ENCODE results near the gene ZNF423.

ZNF423 gene

DNA sequence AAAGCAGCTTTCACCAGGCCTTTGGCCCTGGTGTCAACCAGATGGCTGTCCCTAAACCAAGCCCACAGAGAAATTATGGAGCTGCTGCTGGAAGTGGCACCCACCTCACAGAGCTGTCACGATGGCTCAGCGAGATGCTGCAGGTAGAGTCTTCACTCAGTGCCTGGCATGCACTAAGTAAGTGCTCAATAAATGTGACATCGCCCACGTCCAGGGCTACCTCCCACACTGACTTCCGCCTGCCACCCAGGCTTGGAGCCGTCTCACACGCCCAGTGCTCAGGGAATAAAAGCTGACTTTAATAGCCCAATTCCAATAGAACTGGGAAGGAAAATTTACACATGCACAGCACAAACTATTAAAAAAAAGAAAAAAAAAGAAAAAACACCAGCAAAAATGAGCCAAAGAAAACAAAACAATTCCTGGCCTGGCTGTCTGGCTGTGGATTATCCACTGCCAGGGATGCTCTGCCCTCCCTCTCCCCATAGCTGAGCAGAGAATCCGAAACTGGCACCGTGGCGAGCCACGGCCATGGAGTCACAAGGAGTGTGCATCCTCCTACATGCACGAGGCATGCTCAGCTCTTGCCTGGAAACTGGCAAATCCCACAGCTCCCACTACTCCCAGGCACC is 68.9 kb downstream of the ZNF423 start:
- FAIRE-seq, result no peak

DNA sequence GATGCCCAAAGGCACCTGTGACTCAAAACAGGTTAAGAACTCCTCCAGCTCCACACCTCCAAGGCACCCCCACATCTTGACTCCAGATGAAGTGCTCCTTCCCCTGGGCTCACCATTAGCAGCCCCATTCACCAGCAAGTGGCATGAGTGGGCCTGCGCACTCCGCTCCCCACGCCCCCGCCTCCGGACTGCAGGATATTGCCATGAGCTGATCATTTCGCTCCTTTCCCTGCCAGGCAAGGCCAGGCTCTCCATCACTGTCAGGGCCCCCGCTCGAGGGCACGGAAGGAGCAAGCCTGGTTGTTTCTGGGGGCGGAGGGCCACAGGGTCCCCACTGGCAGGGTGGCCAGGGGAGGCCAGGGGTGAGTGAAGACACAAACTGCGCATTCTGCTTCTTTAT is 69.9 kb downstream of the ZNF423 start:
- no peak for DNase-seq (ENCODE audit: low spot score)
- FAIRE-seq, result no peak

More for the DNA sequence above, 68.9 kb downstream of the ZNF423 start:
- DNase-seq (ENCODE audit: low spot score), result no peak

- no peak for FAIRE-seq
- no peak for DNase-seq (ENCODE audit: low spot score)
Observed at GRCh38 chr16:49782405-49782804, 73.5 kb downstream of the ZNF423 start.

DNA sequence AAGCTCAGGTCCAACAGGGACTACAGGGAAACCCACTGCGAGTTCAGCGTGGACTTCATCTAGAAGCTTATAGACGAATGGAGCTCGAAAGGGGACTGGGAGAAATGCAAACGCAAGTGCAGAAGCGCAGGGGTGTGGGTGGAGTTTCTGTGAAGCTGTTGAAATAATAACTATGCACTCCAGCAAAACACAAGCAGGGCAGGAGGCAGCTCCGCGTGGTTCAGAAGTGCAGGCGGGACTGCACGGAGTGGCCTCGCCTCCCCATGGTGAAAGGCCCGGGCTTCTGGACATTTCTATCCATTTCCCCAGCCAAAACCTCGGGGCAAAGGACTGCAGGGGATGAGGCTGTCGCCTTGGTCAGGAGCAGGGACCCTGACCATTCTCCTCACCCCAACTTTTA is 74.5 kb downstream of the ZNF423 start:
- FAIRE-seq, result no peak
- DNase-seq (ENCODE audit: low spot score), result no peak

- FAIRE-seq, result no peak
Observed at GRCh38 chr16:49780433-49780832, 75.5 kb downstream of the ZNF423 start.

DNA sequence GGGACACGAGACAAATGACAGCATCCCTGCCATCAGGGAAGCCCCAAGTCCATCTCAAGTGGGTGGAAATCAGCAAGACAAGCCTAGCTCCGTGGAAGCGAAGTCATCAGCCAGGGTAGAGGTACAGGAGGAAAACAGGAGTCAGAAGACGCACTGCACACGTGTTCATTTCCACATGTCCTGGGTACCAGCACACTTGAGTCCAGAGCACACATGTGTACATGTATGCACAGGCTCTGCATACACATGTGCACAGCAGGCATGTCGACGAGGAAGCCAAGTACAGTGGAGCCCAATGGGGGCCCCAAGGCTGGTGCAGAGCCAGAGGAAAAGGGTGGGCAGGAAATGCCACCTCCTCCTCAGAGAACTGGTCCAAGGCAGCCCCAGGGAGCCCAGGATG is 75.9 kb downstream of the ZNF423 start:
- FAIRE-seq (no peak), DNase-seq (ENCODE audit: low spot score) (no peak)

More at GRCh38 chr16:49780433-49780832, 75.5 kb downstream of the ZNF423 start:
- DNase-seq (ENCODE audit: low spot score), result no peak

GRCh38 chr16:49778202-49778930 is 77.5 kb downstream of the ZNF423 start:
- no peak for FAIRE-seq
- no peak for DNase-seq (ENCODE audit: low spot score)

- DNase-seq (ENCODE audit: low spot score), result no peak
- FAIRE-seq, result no peak
Observed at GRCh38 chr16:49776734-49777133, 79.2 kb downstream of the ZNF423 start.

DNA sequence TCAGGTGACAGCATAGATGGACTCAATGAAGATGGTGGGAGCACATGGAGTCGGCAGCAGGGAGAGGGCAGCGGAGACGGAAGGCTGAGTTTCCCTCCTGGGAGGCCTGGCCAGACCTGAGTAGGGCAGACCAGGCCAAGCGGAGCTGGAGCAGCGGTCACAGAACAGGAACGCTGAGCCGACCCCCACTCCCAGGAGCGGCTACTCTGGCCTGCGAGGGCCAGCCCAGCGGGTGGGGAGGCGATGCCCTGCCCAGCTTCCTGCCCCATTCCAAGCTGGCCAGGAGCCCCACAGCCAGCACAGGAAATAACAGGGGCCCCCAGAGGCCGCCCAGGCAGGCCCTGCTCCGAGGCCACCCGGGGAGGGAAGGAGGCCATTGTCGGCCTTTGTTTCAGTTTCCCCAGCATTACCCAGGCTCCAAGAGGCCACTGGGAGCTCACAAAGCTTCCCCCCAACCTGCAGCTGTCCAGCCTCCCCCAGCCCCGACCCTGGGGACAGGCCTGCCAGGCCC is 79.8 kb downstream of the ZNF423 start:
- no peak for DNase-seq (ENCODE audit: low spot score)

DNA sequence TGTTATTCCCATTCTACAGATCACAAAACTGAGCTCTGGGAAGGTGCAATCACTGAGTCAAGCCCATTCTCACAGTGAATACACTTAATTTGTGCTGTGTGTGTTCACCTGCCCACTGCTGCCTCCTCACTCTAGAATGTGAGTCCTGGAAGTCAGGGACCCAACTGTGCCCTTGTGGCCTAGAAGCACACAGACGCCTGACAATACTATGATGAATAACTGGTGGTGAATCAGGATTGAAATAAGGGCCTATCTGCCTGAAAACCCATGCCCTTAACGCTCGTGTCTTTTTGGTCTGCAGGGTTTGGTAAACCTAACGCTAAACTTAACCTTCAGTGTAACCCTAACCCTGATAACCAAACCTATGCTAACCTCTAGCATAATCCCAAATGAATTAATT is 80.3 kb downstream of the ZNF423 start:
- FAIRE-seq, result no peak
- no peak for DNase-seq (ENCODE audit: low spot score)

More for the DNA sequence above, 79.8 kb downstream of the ZNF423 start:
- FAIRE-seq, result no peak

DNA sequence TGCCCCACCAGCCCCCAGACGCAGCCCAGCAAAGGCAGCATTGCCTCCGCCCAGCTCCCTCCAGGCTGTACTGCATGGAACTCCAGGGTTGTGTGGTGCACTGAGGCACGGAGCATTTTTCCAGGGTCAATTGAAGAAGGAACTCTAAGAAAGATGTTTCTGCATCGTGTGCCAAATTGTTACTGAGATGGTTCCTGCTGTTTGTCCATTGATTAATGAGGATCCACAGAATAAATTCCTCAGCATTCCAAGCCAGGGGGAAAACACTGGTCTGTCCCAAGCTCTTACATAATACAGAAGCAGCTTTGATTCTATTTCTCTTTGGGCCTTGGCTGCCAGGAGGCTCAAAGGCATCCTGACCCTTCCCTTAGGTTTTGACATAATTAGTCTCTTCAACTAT is 80.9 kb downstream of the ZNF423 start:
- FAIRE-seq, result no peak
- no peak for DNase-seq (ENCODE audit: low spot score)

GRCh38 chr16:49773534-49774475 is 82.1 kb downstream of the ZNF423 start:
- DNase-seq (ENCODE audit: low spot score) (no peak), FAIRE-seq (no peak)

DNA sequence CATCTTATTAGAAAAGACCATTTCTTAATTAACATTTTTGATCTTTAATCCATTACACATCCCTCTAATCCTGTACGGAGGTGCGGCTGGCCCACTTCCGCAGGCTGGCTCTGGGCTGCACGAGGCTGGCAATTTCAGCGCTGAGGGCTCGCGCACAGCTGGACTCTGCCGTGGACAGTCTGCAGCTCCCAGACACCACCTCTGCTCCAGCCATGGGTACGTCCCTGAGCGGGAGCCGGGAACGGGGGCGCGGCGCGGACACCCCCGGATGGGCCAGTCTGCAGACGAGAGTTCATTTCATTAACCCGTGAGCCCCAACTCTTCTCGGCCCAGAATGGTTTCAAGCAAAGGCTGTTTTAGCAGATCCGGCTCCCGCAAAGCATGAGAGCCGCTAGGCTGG is 87.9 kb downstream of the ZNF423 start:
- no peak for FAIRE-seq

GRCh38 chr16:49767414-49767813 is 88.5 kb downstream of the ZNF423 start:
- DNase-seq (ENCODE audit: low spot score) (no peak), FAIRE-seq (no peak)

More for the DNA sequence above, 87.9 kb downstream of the ZNF423 start:
- no peak for DNase-seq (ENCODE audit: low spot score)

- DNase-seq (ENCODE audit: low spot score) (no peak), FAIRE-seq (no peak)
Observed at GRCh38 chr16:49766225-49766624, 89.7 kb downstream of the ZNF423 start.

DNA sequence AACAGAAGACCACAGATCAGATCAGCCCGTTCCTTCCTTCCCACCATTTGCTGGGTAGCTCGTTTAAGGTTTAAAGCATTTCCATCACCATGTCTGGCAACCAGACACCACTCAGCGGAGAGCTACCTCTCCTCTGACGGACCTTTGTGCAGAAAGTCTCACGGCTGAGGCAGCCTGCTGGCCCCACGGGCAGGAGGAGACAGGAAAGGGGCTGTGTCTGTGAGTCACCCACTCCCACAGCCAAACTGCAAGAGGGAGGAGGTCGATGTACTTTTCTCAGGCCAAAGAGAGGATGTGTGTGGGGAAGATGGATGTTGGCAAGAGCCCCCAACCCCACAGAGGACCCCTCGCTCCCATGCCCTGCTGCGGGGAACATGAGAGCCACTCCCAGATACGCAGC is 92.1 kb downstream of the ZNF423 start:
- DNase-seq (ENCODE audit: low spot score) (no peak), FAIRE-seq (no peak)

GRCh38 chr16:49760815-49761214 is 95.1 kb downstream of the ZNF423 start:
- DNase-seq (ENCODE audit: low spot score) (no peak), FAIRE-seq (no peak)

DNA sequence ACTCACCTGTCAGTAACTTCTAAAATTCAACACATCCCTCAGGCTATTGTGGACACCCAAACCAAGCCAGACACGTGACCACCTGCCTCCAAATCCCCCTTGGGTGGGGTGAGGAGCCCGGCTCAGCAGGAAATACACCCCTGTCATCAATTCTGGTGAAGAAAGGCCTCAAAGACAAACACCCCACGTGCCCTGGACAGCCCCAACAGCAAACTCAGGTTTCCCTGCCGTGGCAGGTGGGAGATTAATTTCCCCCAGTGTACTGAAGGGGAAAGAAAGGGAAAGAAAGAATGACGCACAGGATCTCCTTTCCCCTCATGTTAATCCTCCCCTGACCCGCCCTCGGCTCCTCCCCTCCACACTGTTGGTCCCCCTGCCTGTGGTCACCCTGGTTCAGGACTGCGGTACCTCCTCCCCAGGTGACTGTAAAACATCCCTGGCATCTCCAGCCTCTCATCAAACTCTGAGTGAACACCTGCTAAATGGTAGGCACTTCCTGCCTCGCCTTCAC is 98.3 kb downstream of the ZNF423 start:
- FAIRE-seq (no peak), DNase-seq (ENCODE audit: low spot score) (no peak)

DNA sequence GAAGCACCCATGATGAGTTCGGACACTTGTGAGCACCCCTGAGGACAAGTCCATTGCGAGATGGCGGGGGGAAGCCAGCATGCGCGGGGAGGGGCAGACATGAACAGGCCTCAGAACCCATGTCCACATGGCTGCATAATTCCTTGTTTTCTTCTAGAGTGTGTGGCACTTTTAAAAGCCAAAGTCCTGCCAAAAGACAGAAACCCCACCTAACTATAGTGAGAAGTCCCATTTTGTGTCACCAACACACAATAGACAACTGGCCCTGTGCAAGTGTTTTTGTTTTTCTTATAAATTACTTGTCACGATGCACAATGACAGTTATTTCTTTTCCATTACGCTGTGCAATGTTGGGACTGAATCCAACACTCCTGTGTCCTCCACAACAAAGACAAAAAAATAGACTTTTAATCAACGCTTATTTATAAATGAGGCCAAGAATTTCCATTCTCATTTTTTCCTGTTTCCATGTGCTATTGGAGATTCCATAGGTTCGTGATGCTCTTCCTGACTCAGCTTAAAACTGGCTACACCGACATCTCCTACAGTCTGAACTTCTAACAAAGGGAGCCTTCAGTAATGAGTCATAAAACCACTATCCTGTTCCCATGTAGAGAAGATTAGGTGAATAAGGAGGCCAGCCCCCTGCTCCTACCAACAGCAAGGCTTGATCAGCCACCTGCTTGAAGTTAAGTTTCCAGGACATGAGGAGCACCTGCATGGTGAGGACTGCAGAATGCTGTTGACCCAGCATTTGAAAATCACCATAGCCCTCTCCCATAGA is 98.9 kb downstream of the ZNF423 start:
- DNase-seq (ENCODE audit: low spot score) (no peak), FAIRE-seq (no peak)

GRCh38 chr16:49755716-49756505 is 100.0 kb downstream of the ZNF423 start:
- DNase-seq (ENCODE audit: low spot score) (no peak), FAIRE-seq (no peak)
